Panc1 (cell line): ENCODE data around the gene WDR64. TPM values are rescaled to one million over a fixed set of nuclear protein-coding genes. Genes with fewer than 3 reads are reported as not detected.

Experiments used
- ATAC-seq: fragments of 200-7000 bp; cut with Tn5 transposase; 2 replicates; pipeline ENCODE4 v1.9.1; 2020; ENCODE audit warnings: mild to moderate bottlenecking, moderate library complexity
- BruUV-seq: library from RNA; stranded (reverse); fragments of 400-500 nt; replicated peaks from 2 replicates; lab custom pipeline; 2021; lab: Mats Ljungman, UMichigan
- CTCF ChIA-PET: fragments of 300-600 bp; sonication (Branson Sonifier 250); formaldehyde crosslinking; loops from one replicate; lab custom pipeline; 2022; ENCODE audit warnings: antibody characterized with exemption; lab: Charles Lee
- POLR2A ChIA-PET: fragments of 300-600 bp; sonication (Branson Sonifier 250); formaldehyde crosslinking; loops from one replicate; lab custom pipeline; 2022; ENCODE audit warnings: antibody characterized with exemption; lab: Charles Lee
- DNase-seq: peaks from one replicate; pipeline ENCODE4 v3.0.0-alpha.2; 2010; ENCODE audit warnings: low read depth, low spot score
- H3K27ac ChIP-seq: 2 replicates; pipeline ENCODE4 v1.5.1; 2011; ENCODE audit warnings: mild to moderate bottlenecking, low read length, inconsistent platforms
- H3K27me3 ChIP-seq: fragments of 200-500 bp; sonication (Bioruptor generic); 2 replicates; pipeline ENCODE4 v1.6.0; 2014; ENCODE audit warnings: low read length, inconsistent platforms; ENCODE audit not compliant: control insufficient read depth, insufficient read depth
- H3K36me3 ChIP-seq: fragments of 200-500 bp; sonication (Bioruptor generic); 2 replicates; pipeline ENCODE4 v1.5.1; 2014; ENCODE audit warnings: inconsistent platforms, mild to moderate bottlenecking, low read length, moderate library complexity; ENCODE audit not compliant: control insufficient read depth, insufficient read depth
- H3K4me1 ChIP-seq: 2 replicates; pipeline ENCODE4 v1.5.1; 2011; ENCODE audit warnings: inconsistent platforms, mild to moderate bottlenecking, low read length, moderate library complexity; ENCODE audit not compliant: control insufficient read depth, insufficient read depth
- H3K4me3 ChIP-seq, 2 experiments: 2 replicates each; pipeline ENCODE4 v1.5.1; 2011 to 2012; ENCODE audit warnings: low read depth in 2 of 2, low read length in 2 of 2, mild to moderate bottlenecking in 2 of 2, inconsistent platforms in 1 of 2, moderate library complexity in 1 of 2
- H3K9me3 ChIP-seq: fragments of 200-500 bp; sonication (Bioruptor generic); 2 replicates; pipeline ENCODE4 v1.5.1; 2014; ENCODE audit warnings: low read depth, mild to moderate bottlenecking, inconsistent platforms, low read length, moderate library complexity; ENCODE audit not compliant: control insufficient read depth, insufficient read depth
- POLR2AphosphoS5 ChIP-seq: IDR thresholded peaks from 2 replicates; pipeline ENCODE4 v1.6.1; 2012; ENCODE audit warnings: mild to moderate bottlenecking, low read depth, low read length, moderate library complexity
- REST ChIP-seq, 2 experiments: IDR thresholded peaks; 2 replicates each; pipeline ENCODE4 v1.6.1; 2011 to 2012; ENCODE audit warnings: low read depth in 2 of 2, control low read depth in 1 of 2, low read length in 1 of 2, mild to moderate bottlenecking in 1 of 2, moderate library complexity in 1 of 2; ENCODE audit not compliant: insufficient read depth in 1 of 2
- SIN3A ChIP-seq: IDR thresholded peaks from 2 replicates; pipeline ENCODE4 v1.6.1; 2012; ENCODE audit warnings: low read depth, mild to moderate bottlenecking, low read length, moderate library complexity, borderline replicate concordance; ENCODE audit not compliant: insufficient read depth
- TCF7L2 ChIP-seq: IDR thresholded peaks from 2 replicates; pipeline ENCODE4 v1.6.1; 2011; ENCODE audit warnings: mild to moderate bottlenecking, low read depth, low read length, inconsistent platforms
- in situ Hi-C: cut with HindIII; loops from 2 replicates; pipeline ENCODE4 v1.10.0; 2016; ENCODE audit warnings: low sequenced_read_pairs, low pct_unique_long_range_greater_than_20kb
- intact Hi-C: fragments of 100-400 bp; cut with micrococcal nuclease; formaldehyde crosslinking; loops from one replicate; pipeline ENCODE4 v1.10.0; 2022; ENCODE audit not compliant: unreplicated experiment
- total RNA-seq: library from RNA; stranded (reverse); gene quantifications from one replicate; pipeline ENCODE4 v1.2.1, GENCODE V29; 2021; ENCODE audit not compliant: unreplicated experiment
- TF ChIP-seq, protein P1 (sequence below): fragments of 450-650 bp; IDR thresholded peaks from 2 replicates; pipeline ENCODE4 v1.5.1; 2017; ENCODE audit warnings: mild to moderate bottlenecking

Gene WDR64
- total RNA-seq, 1 experiment from 2014 or later: not detected

DNA sequence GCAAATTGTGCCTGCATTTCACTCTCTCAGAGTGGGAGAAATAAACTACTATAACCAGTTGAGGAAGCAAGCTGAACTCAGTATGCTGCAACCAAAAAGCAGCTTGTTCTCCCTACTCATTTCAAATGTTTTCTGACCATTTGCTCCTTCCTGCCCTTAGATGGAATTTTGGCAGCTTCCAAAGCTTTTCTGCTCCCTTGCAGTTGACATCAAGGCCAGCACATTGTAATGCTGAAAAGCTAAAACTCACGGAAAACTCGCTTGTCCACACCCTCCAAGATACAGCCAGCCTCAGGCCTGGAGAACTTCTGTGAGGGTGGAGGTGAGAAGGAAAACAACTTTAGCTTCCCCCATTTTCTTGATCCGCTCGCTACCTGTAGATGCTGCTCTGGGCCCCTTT lies 6.9 kb upstream of the WDR64 start:
- Histone ChIP-seq H3K27me3 (no peaks in the 10 kb centered on the region), H3K9me3 (peaks cover 4% of the 10 kb centered on the region; the same call in 1 of the 2 replicates), H3K36me3 (no peaks in the 10 kb centered on the region), H3K4me3 (no peak overlapping the region), H3K4me1 (peaks cover 3% of the 10 kb centered on the region; the same call in 1 of the 2 replicates), H3K27ac (no peak overlapping the region)
- DNase-seq: no peak
- intact Hi-C loops: no loop called here
- in situ Hi-C loops: no loop called here
- CTCF ChIA-PET: no interaction called here
- TF ChIP-seq SIN3A (no peak), POLR2AphosphoS5 (no peak), REST (IDR thresholded peaks at IDR 0.05; ENCODE audit: insufficient read depth in 1 of 2, low read depth in 2 of 2, low read length in 1 of 2) (no peak), TCF7L2 (no peak)
- TF ChIP-seq, protein P1, sequence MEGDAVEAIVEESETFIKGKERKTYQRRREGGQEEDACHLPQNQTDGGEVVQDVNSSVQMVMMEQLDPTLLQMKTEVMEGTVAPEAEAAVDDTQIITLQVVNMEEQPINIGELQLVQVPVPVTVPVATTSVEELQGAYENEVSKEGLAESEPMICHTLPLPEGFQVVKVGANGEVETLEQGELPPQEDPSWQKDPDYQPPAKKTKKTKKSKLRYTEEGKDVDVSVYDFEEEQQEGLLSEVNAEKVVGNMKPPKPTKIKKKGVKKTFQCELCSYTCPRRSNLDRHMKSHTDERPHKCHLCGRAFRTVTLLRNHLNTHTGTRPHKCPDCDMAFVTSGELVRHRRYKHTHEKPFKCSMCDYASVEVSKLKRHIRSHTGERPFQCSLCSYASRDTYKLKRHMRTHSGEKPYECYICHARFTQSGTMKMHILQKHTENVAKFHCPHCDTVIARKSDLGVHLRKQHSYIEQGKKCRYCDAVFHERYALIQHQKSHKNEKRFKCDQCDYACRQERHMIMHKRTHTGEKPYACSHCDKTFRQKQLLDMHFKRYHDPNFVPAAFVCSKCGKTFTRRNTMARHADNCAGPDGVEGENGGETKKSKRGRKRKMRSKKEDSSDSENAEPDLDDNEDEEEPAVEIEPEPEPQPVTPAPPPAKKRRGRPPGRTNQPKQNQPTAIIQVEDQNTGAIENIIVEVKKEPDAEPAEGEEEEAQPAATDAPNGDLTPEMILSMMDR: no peak
- POLR2A ChIA-PET: no interaction called here
- ATAC-seq: no peak
- no TSS peak for BruUV-seq

GRCh38 chr1:241646201-241646600 lies 5.9 kb upstream of the WDR64 start:
- Histone ChIP-seq H3K27ac (no peak overlapping the region), H3K4me3 (no peak overlapping the region), H3K27me3 (no peaks in the 10 kb centered on the region), H3K4me1 (0 out of 2 replicates have a peak, but pooled peaks cover under 1% of the 10 kb centered on the region), H3K36me3 (no peaks in the 10 kb centered on the region), H3K9me3 (peaks cover 4% of the 10 kb centered on the region; the same call in 1 of the 2 replicates)
- ChIA-PET CTCF (no interaction called here), POLR2A (no interaction called here)
- DNase-seq: no peak
- BruUV-seq: no TSS peak
- in situ Hi-C loops: no loop called here
- ATAC-seq: no peak
- no peak for TF ChIP-seq SIN3A
- TF ChIP-seq POLR2AphosphoS5: no peak
- TF ChIP-seq, protein P1: no peak
- TF ChIP-seq TCF7L2: no peak
- no peak for TF ChIP-seq REST (IDR thresholded peaks at IDR 0.05; ENCODE audit: insufficient read depth in 1 of 2, low read depth in 2 of 2, low read length in 1 of 2)
- intact Hi-C loops: no loop called here
